ENCODE measurements around the gene MBTPS2. TPM values are rescaled to one million over a fixed set of nuclear protein-coding genes. Genes with fewer than 3 reads are reported as not detected.
"Not testable (repeated sequence)": the region's sequence is repeated elsewhere in the genome, so short reads cannot be mapped to it uniquely, and the experiment has no call there.

The MBTPS2 gene
- total and polyA plus RNA-seq, 4 donors: 3.4 to 14.6 (median 10.1) TPM

- intact Hi-C loops (cut with DNase I): no loop called here
- WGBS, 2 donors: 54 to 85% methylated on average over 2 of the region's 2 CpGs
- no peaks in the 10 kb centered on the region for H3K4me1 ChIP-seq (ENCODE audit: control insufficient read depth in 1 of 2, insufficient read depth in 2 of 2, low read length in 2 of 2)
- no peak for ATAC-seq (ENCODE audit: low FRiP score)
- no peak overlapping the region for H3K4me3 ChIP-seq (ENCODE audit: low read length in 2 of 2)
- no peaks in the 10 kb centered on the region for H3K36me3 ChIP-seq (ENCODE audit: control insufficient read depth in 1 of 2, insufficient read depth in 2 of 2, low read length in 1 of 2)
- no peaks in the 10 kb centered on the region for H3K27me3 ChIP-seq (ENCODE audit: control insufficient read depth in 1 of 2, insufficient read depth in 2 of 2, low read length in 1 of 2)
- no peak overlapping the region for H3K27ac ChIP-seq (ENCODE audit: low read depth in 1 of 2, low read length in 2 of 2)
- H3K9me3 ChIP-seq (ENCODE audit: control insufficient read depth, low read length): no peaks in the 10 kb centered on the region
- DNase-seq: no peak
Measured at GRCh38 chrX:21812628-21813027, 26.8 kb upstream of the MBTPS2 start.

- H3K4me1 ChIP-seq (ENCODE audit: control insufficient read depth in 1 of 2, insufficient read depth in 2 of 2, low read length in 2 of 2): no peaks in the 10 kb centered on the region
- no peak overlapping the region for H3K27ac ChIP-seq (ENCODE audit: low read depth in 1 of 2, low read length in 2 of 2)
- no peaks in the 10 kb centered on the region for H3K9me3 ChIP-seq (ENCODE audit: control insufficient read depth, low read length)
- H3K36me3 ChIP-seq (ENCODE audit: control insufficient read depth in 1 of 2, insufficient read depth in 2 of 2, low read length in 1 of 2): no peaks in the 10 kb centered on the region
- H3K27me3 ChIP-seq (ENCODE audit: control insufficient read depth in 1 of 2, insufficient read depth in 2 of 2, low read length in 1 of 2): no peaks in the 10 kb centered on the region
- ATAC-seq (ENCODE audit: low FRiP score): no peak
- no peak overlapping the region for H3K4me3 ChIP-seq (ENCODE audit: low read length in 2 of 2)
- no peak for DNase-seq
- intact Hi-C loops (cut with DNase I): no loop called here
Measured at GRCh38 chrX:21813612-21814368, 25.6 kb upstream of the MBTPS2 start.

GRCh38 chrX:21816136-21816535 lies 23.3 kb upstream of the MBTPS2 start:
- ATAC-seq (ENCODE audit: low FRiP score) (no peak), DNase-seq (no peak)
- H3K4me1 ChIP-seq (ENCODE audit: control insufficient read depth in 1 of 2, insufficient read depth in 2 of 2, low read length in 2 of 2): no peaks in the 10 kb centered on the region
- H3K4me3 ChIP-seq (ENCODE audit: low read length in 2 of 2): no peak overlapping the region
- H3K9me3 ChIP-seq (ENCODE audit: control insufficient read depth, low read length): no peaks in the 10 kb centered on the region
- intact Hi-C loops (cut with DNase I): no loop called here
- WGBS, 2 donors: 81 to 97% methylated on average over 5 of the region's 5 CpGs
- H3K36me3 ChIP-seq (ENCODE audit: control insufficient read depth in 1 of 2, insufficient read depth in 2 of 2, low read length in 1 of 2): no peaks in the 10 kb centered on the region
- no peak overlapping the region for H3K27ac ChIP-seq (ENCODE audit: low read depth in 1 of 2, low read length in 2 of 2)
- no peaks in the 10 kb centered on the region for H3K27me3 ChIP-seq (ENCODE audit: control insufficient read depth in 1 of 2, insufficient read depth in 2 of 2, low read length in 1 of 2)

GRCh38 chrX:21820170-21820569 lies 19.2 kb upstream of the MBTPS2 start:
- WGBS, 2 donors: 71 to 100% methylated on average over 1 of the region's 1 CpG
- DNase-seq; ATAC-seq (ENCODE audit: low FRiP score); H3K4me1 ChIP-seq (ENCODE audit: control insufficient read depth in 1 of 2, insufficient read depth in 2 of 2, low read length in 2 of 2); H3K27me3 ChIP-seq (ENCODE audit: control insufficient read depth in 1 of 2, insufficient read depth in 2 of 2, low read length in 1 of 2); H3K27ac ChIP-seq (ENCODE audit: low read depth in 1 of 2, low read length in 2 of 2); H3K4me3 ChIP-seq (ENCODE audit: low read length in 2 of 2); H3K9me3 ChIP-seq (ENCODE audit: control insufficient read depth, low read length); intact Hi-C loops (cut with DNase I); H3K36me3 ChIP-seq (ENCODE audit: control insufficient read depth in 1 of 2, insufficient read depth in 2 of 2, low read length in 1 of 2): not testable (repeated sequence)

GRCh38 chrX:21821875-21822274 lies 17.5 kb upstream of the MBTPS2 start:
- intact Hi-C loops (cut with DNase I): no loop called here
- no peak overlapping the region for H3K4me3 ChIP-seq (ENCODE audit: low read length in 2 of 2)
- no peaks in the 10 kb centered on the region for H3K36me3 ChIP-seq (ENCODE audit: control insufficient read depth in 1 of 2, insufficient read depth in 2 of 2, low read length in 1 of 2)
- no peaks in the 10 kb centered on the region for H3K27me3 ChIP-seq (ENCODE audit: control insufficient read depth in 1 of 2, insufficient read depth in 2 of 2, low read length in 1 of 2)
- H3K4me1 ChIP-seq (ENCODE audit: control insufficient read depth in 1 of 2, insufficient read depth in 2 of 2, low read length in 2 of 2): no peaks in the 10 kb centered on the region
- no peak overlapping the region for H3K27ac ChIP-seq (ENCODE audit: low read depth in 1 of 2, low read length in 2 of 2)
- DNase-seq: no peak
- no peaks in the 10 kb centered on the region for H3K9me3 ChIP-seq (ENCODE audit: control insufficient read depth, low read length)
- WGBS, 2 donors: 74 to 90% methylated on average over 3 of the region's 3 CpGs
- no peak for ATAC-seq (ENCODE audit: low FRiP score)

- H3K4me1 ChIP-seq (ENCODE audit: control insufficient read depth in 1 of 2, insufficient read depth in 2 of 2, low read length in 2 of 2): no peaks in the 10 kb centered on the region
- H3K27me3 ChIP-seq (ENCODE audit: control insufficient read depth in 1 of 2, insufficient read depth in 2 of 2, low read length in 1 of 2): no peaks in the 10 kb centered on the region
- H3K4me3 ChIP-seq (ENCODE audit: low read length in 2 of 2): no peak overlapping the region
- DNase-seq (no peak), ATAC-seq (ENCODE audit: low FRiP score) (no peak)
- 64 to 66% methylated on average over 2 of the region's 2 CpGs for WGBS, 2 donors
- no peaks in the 10 kb centered on the region for H3K9me3 ChIP-seq (ENCODE audit: control insufficient read depth, low read length)
- H3K27ac ChIP-seq (ENCODE audit: low read depth in 1 of 2, low read length in 2 of 2): no peak overlapping the region
- intact Hi-C loops (cut with DNase I): no loop called here
- no peaks in the 10 kb centered on the region for H3K36me3 ChIP-seq (ENCODE audit: control insufficient read depth in 1 of 2, insufficient read depth in 2 of 2, low read length in 1 of 2)
Measured at GRCh38 chrX:21831496-21831895, 7.9 kb upstream of the MBTPS2 start.

GRCh38 chrX:21837056-21837455 lies 2.4 kb upstream of the MBTPS2 start:
- H3K9me3 ChIP-seq (ENCODE audit: control insufficient read depth, low read length): no peaks in the 10 kb centered on the region
- intact Hi-C loops (cut with DNase I): loop anchor here in 1 of 2 donors (5.0 kb wide), 1 partner anchor 140 kb away; no protein-coding TSS in a partner anchor
- DNase-seq (no peak), ATAC-seq (ENCODE audit: low FRiP score) (no peak)
- no peaks in the 10 kb centered on the region for H3K4me1 ChIP-seq (ENCODE audit: control insufficient read depth in 1 of 2, insufficient read depth in 2 of 2, low read length in 2 of 2)
- WGBS, 2 donors: 40 to 55% methylated on average over 2 of the region's 2 CpGs
- no peak overlapping the region for H3K27ac ChIP-seq (ENCODE audit: low read depth in 1 of 2, low read length in 2 of 2)
- H3K27me3 ChIP-seq (ENCODE audit: control insufficient read depth in 1 of 2, insufficient read depth in 2 of 2, low read length in 1 of 2): no peaks in the 10 kb centered on the region
- H3K36me3 ChIP-seq (ENCODE audit: control insufficient read depth in 1 of 2, insufficient read depth in 2 of 2, low read length in 1 of 2): no peaks in the 10 kb centered on the region
- H3K4me3 ChIP-seq (ENCODE audit: low read length in 2 of 2): no peak overlapping the region

- 0 to 31% methylated on average over 4 of the region's 4 CpGs for WGBS, 2 donors
- Histone ChIP-seq H3K4me1 (ENCODE audit: control insufficient read depth in 1 of 2, insufficient read depth in 2 of 2, low read length in 2 of 2) (no peaks in the 10 kb centered on the region), H3K36me3 (ENCODE audit: control insufficient read depth in 1 of 2, insufficient read depth in 2 of 2, low read length in 1 of 2) (no peaks in the 10 kb centered on the region), H3K27me3 (ENCODE audit: control insufficient read depth in 1 of 2, insufficient read depth in 2 of 2, low read length in 1 of 2) (no peaks in the 10 kb centered on the region), H3K27ac (ENCODE audit: low read depth in 1 of 2, low read length in 2 of 2) (peak overlapping the region in 1 of 2 donors; percentile 56), H3K9me3 (ENCODE audit: control insufficient read depth, low read length) (no peaks in the 10 kb centered on the region), H3K4me3 (ENCODE audit: low read length in 2 of 2) (no peak overlapping the region)
- DNase-seq (no peak), ATAC-seq (ENCODE audit: low FRiP score) (no peak)
- intact Hi-C loops (cut with DNase I): loop anchor here in 1 of 2 donors (5.0 kb wide), 1 partner anchor 138 kb away; no protein-coding TSS in a partner anchor
Measured at GRCh38 chrX:21838937-21839333, 482 bp upstream of the MBTPS2 start.

- intact Hi-C loops (cut with DNase I): loop anchor here in 1 of 2 donors (5.0 kb wide), 2 partner anchors 87 to 132 kb away; no protein-coding TSS in a partner anchor
- Histone ChIP-seq H3K27ac (ENCODE audit: low read depth in 1 of 2, low read length in 2 of 2) (no peak overlapping the region), H3K9me3 (ENCODE audit: control insufficient read depth, low read length) (no peaks in the 10 kb centered on the region), H3K4me3 (ENCODE audit: low read length in 2 of 2) (peak overlapping the region; percentile 38 to 54), H3K36me3 (ENCODE audit: control insufficient read depth in 1 of 2, insufficient read depth in 2 of 2, low read length in 1 of 2) (no peaks in the 10 kb centered on the region), H3K4me1 (ENCODE audit: control insufficient read depth in 1 of 2, insufficient read depth in 2 of 2, low read length in 2 of 2) (no peaks in the 10 kb centered on the region), H3K27me3 (ENCODE audit: control insufficient read depth in 1 of 2, insufficient read depth in 2 of 2, low read length in 1 of 2) (no peaks in the 10 kb centered on the region)
- ATAC-seq (ENCODE audit: low FRiP score) (no peak), DNase-seq (no peak)
- WGBS, 2 donors: 3 to 32% methylated on average over 6 of the region's 6 CpGs
Measured at GRCh38 chrX:21840193-21840545, 752 bp downstream of the MBTPS2 start.

Measured in aorta (tissue), 5 donors.